ENCODE results near the gene MBNL2. TPM values are rescaled to one million over a fixed set of nuclear protein-coding genes. Genes with fewer than 3 reads are reported as not detected.

The MBNL2 gene
- total and polyA plus RNA-seq, 2 of the 4 experiments (the other 2 are of a cell fraction) = 26.9 to 103 TPM

DNA sequence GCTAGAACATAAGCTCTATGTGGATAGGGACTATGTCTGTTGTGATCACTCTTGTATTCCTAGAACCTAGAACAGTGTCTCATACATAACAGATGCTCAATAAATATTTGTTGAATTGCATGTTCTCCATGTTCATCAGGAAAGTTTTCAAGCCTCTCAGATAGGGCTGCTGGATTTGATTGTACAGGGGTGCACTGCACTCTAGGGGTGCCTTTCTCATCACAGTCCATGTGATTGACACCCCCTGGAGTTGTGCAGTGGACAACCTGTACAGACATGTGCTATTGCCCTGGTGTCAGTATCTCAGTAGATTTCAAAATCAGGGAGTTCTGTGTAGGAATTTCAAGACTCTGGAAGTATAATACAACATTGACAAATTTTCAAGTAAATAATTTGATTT lies 58.9 kb downstream of the MBNL2 start:
- H2BK120ac ChIP-seq (ENCODE audit: low read depth, low read length) = no peak overlapping the region
- no peak overlapping the region for H3K27ac ChIP-seq (ENCODE audit: insufficient read depth, low read length)
- H3K79me1 ChIP-seq (ENCODE audit: low read depth in 1 of 2, low read length in 2 of 2) = peaks cover 34 to 78% of the 10 kb centered on the region in 2 experiments
- intact Hi-C loops (cut with micrococcal nuclease) (no loop called here), dilution Hi-C loops (cut with HindIII; ENCODE audit: low sequenced_read_pairs, unreplicated experiment) (no loop called here), in situ Hi-C loops (cut with MboI; ENCODE audit: low sequenced_read_pairs) (no loop called here)
- peak overlapping the region; percentile 35 for H2BK5ac ChIP-seq (ENCODE audit: low read depth, low read length, poor library complexity, severe bottlenecking)
- no TSS peak for BruUV-seq (replicated peaks)
- H4K91ac ChIP-seq (ENCODE audit: insufficient read depth, low read depth, low read length) = no peak overlapping the region
- H2BK20ac ChIP-seq (ENCODE audit: low read depth, low read length) = 0 out of 2 replicates have a peak overlapping the region, but pooled peaks have one; percentile 3
- no peak overlapping the region for H3K4me3 ChIP-seq (ENCODE audit: insufficient read depth, low read depth, low read length)
- H3K4ac ChIP-seq (ENCODE audit: low read depth, low read length) = no peak overlapping the region
- no peak overlapping the region for H3K9ac ChIP-seq (ENCODE audit: low read depth, low read length)
- H3K18ac ChIP-seq (ENCODE audit: low read depth, low read length) = no peak overlapping the region
- H3K36me3 ChIP-seq (ENCODE audit: control insufficient read depth, insufficient read depth, low read length) = peaks cover 12% of the 10 kb centered on the region
- H3K23ac ChIP-seq (ENCODE audit: low read depth, low read length) = no peak overlapping the region
- no peak overlapping the region for H3K56ac ChIP-seq (ENCODE audit: extremely low read depth, insufficient read depth, low read length)
- H3K4me2 ChIP-seq (ENCODE audit: low read depth, low read length) = no peak overlapping the region
- H3K4me1 ChIP-seq (ENCODE audit: control insufficient read depth, insufficient read depth, low read length) = peaks cover 28% of the 10 kb centered on the region
- TF ChIP-seq BHLHE40 (IDR thresholded peaks at IDR 0.05; ENCODE audit: low read depth, low read length) (no peak), MXI1 (IDR thresholded peaks at IDR 0.05; ENCODE audit: borderline replicate concordance, low read depth, low read length) (no peak), RFX5 (IDR thresholded peaks at IDR 0.05; ENCODE audit: low read depth, low read length) (no peak)
- no peak for DNase-seq
- no peak overlapping the region for H2AK9ac ChIP-seq (replicated peaks; ENCODE audit: low read depth, low read length, poor library complexity)
- H4K20me1 ChIP-seq (ENCODE audit: insufficient read depth, low read length) = peaks cover 58% of the 10 kb centered on the region
- H3K9me3 ChIP-seq (ENCODE audit: control insufficient read depth, insufficient read depth, low read length) = no peaks in the 10 kb centered on the region
- peak overlapping the region; percentile 24; the same call in 1 of the 2 replicates for H2AK5ac ChIP-seq (ENCODE audit: low read depth, low read length)
- ATAC-seq (ENCODE audit: low read depth) = no peak
- H3K14ac ChIP-seq (replicated peaks; ENCODE audit: low read depth, low read length) = no peak overlapping the region
- H4K5ac ChIP-seq (ENCODE audit: low read depth, low read length) = no peak overlapping the region
- POLR2A ChIA-PET (ENCODE audit: unreplicated experiment) = no interaction called here
- H3K27me3 ChIP-seq (ENCODE audit: control insufficient read depth, insufficient read depth, low read length) = no peaks in the 10 kb centered on the region
- peaks cover 36% of the 10 kb centered on the region for H3K9me1 ChIP-seq (ENCODE audit: insufficient read depth, low read length)
- CTCF ChIA-PET = no interaction called here
- 0 out of 4 replicates have a peak overlapping the region, but pooled peaks of 1 of the 2 experiments have one; percentile 23 for H4K8ac ChIP-seq (ENCODE audit: low read depth in 2 of 2, low read length in 2 of 2)
- 0 out of 3 replicates have a peak overlapping the region, but pooled peaks have one; percentile 62 for H2BK15ac ChIP-seq (ENCODE audit: low read depth, low read length)
- no peak overlapping the region for H2AFZ ChIP-seq (replicated peaks; ENCODE audit: low read length, poor library complexity)

All from IMR-90 (cell line).